Activated naive CD4-positive, alpha-beta T cell treated with anti-CD3 and anti-CD28 coated beads for 36 hours (primary cell): Measurements from ENCODE around the gene PRKRA. TPM values are rescaled to one million over a fixed set of nuclear protein-coding genes. Genes with fewer than 3 reads are reported as not detected.

Source experiments
- CTCF ChIA-PET: fragments of 350-600 bp; sonication (Branson Sonifier 250); formaldehyde crosslinking; loops from one replicate; lab custom pipeline; 2021; ENCODE audit warnings: antibody characterized with exemption; lab: Charles Lee
- DNase-seq: peaks from one replicate; pipeline ENCODE4 v3.0.0-alpha.2; 2020
- H3K27ac Mint-ChIP-seq: one replicate; pipeline ENCODE4 v1.8.0; 2021; ENCODE audit warnings: mild to moderate bottlenecking, mixed read lengths
- H3K27me3 Mint-ChIP-seq: one replicate; pipeline ENCODE4 v1.8.0; 2021; ENCODE audit warnings: low read depth, mixed read lengths
- H3K36me3 Mint-ChIP-seq: one replicate; pipeline ENCODE4 v1.8.0; 2021; ENCODE audit warnings: low read depth, mixed read lengths
- H3K4me1 Mint-ChIP-seq: one replicate; pipeline ENCODE4 v1.8.0; 2021; ENCODE audit warnings: low read depth, mixed read lengths
- H3K4me3 Mint-ChIP-seq: one replicate; pipeline ENCODE4 v1.8.0; 2021; ENCODE audit warnings: mild to moderate bottlenecking, moderate library complexity, mixed read lengths
- H3K9me3 Mint-ChIP-seq: one replicate; pipeline ENCODE4 v1.8.0; 2021; ENCODE audit warnings: mixed read lengths
- intact Hi-C: fragments of 100-400 bp; cut with micrococcal nuclease; formaldehyde crosslinking; loops from one replicate; pipeline ENCODE4 v1.15.1; 2023
- total RNA-seq, 2 experiments: library from RNA; stranded (reverse); gene quantifications; one replicate each; pipeline ENCODE4 v1.2.3, GENCODE V29; 2021

The PRKRA gene
- 10 to 100 TPM; 78.2 to 82.9 TPM for total RNA-seq

- peaks cover 27% of the 10 kb centered on the region for H3K4me1 Mint-ChIP-seq
- H3K36me3 Mint-ChIP-seq = peaks cover 24% of the 10 kb centered on the region
- no peaks in the 10 kb centered on the region for H3K27me3 Mint-ChIP-seq
- peak; percentile 96 for DNase-seq
- H3K27ac Mint-ChIP-seq = peak within 1 kb of the TSS; percentile 97
- H3K4me3 Mint-ChIP-seq = peak within 1 kb of the TSS; percentile 91
- CTCF ChIA-PET = interaction anchor here (0.5 to 1.2 kb wide), 4 partner anchors 31 to 1286 kb away, joined by 3 to 4 read pairs (median 3); no protein-coding TSS in a partner anchor
- intact Hi-C loops = loop anchor here (1.0 to 10.0 kb wide), 10 partner anchors 27 to 1556 kb away; partner anchors contain the start of genes CWC22, FKBP7, HNRNPA3 and OSBPL6
- no peaks in the 10 kb centered on the region for H3K9me3 Mint-ChIP-seq
Measured at GRCh38 chr2:178450774-178451525, at the start of gene PRKRA, which contains the start of gene PJVK. Gene PRKRA, minus strand, starts transcription at chr2:178451175. Its CDS starts 145 bp downstream, at chr2:178451030. Gene PJVK, plus strand, starts transcription at chr2:178451378. Its CDS starts 2,032 bp downstream, at chr2:178453410.

- Mint-ChIP-seq H3K36me3 (peaks cover 35% of the 10 kb centered on the region), H3K27ac (no peak overlapping the region), H3K9me3 (no peaks in the 10 kb centered on the region), H3K4me3 (no peak overlapping the region), H3K4me1 (no peaks in the 10 kb centered on the region), H3K27me3 (no peaks in the 10 kb centered on the region)
- CTCF ChIA-PET = interaction anchor here (1.0 kb wide), 1 partner anchor 50 kb away, joined by 3 read pairs; no protein-coding TSS in a partner anchor
- intact Hi-C loops = no loop called here
- DNase-seq = no peak
Measured at GRCh38 chr2:178499640-178500039, 48.7 kb upstream of the PRKRA start.

GRCh38 chr2:178498137-178498536, 47.2 kb upstream of the PRKRA start:
- Mint-ChIP-seq H3K36me3 (peaks cover 39% of the 10 kb centered on the region), H3K4me3 (no peak overlapping the region), H3K27me3 (no peaks in the 10 kb centered on the region), H3K4me1 (no peaks in the 10 kb centered on the region), H3K27ac (no peak overlapping the region), H3K9me3 (no peaks in the 10 kb centered on the region)
- DNase-seq = no peak
- intact Hi-C loops = no loop called here
- CTCF ChIA-PET = interaction anchor here (0.6 to 1.1 kb wide), 2 partner anchors 17 to 386 kb away, joined by 3 read pairs; partner anchors contain the start of gene RBM45

- no peak overlapping the region for H3K4me3 Mint-ChIP-seq
- intact Hi-C loops = no loop called here
- DNase-seq = no peak
- H3K4me1 Mint-ChIP-seq = no peaks in the 10 kb centered on the region
- no peaks in the 10 kb centered on the region for H3K27me3 Mint-ChIP-seq
- no peak overlapping the region for H3K27ac Mint-ChIP-seq
- H3K9me3 Mint-ChIP-seq = no peaks in the 10 kb centered on the region
- CTCF ChIA-PET = interaction anchor here (1.0 to 1.8 kb wide), 2 partner anchors 13 to 90 kb away, joined by 4 to 6 read pairs; no protein-coding TSS in a partner anchor
- peaks cover 35% of the 10 kb centered on the region for H3K36me3 Mint-ChIP-seq
Measured at GRCh38 chr2:178496049-178496448, 45.1 kb upstream of the PRKRA start.

GRCh38 chr2:178491612-178492011, 40.6 kb upstream of the PRKRA start:
- no peak overlapping the region for H3K27ac Mint-ChIP-seq
- H3K27me3 Mint-ChIP-seq = no peaks in the 10 kb centered on the region
- intact Hi-C loops = no loop called here
- H3K36me3 Mint-ChIP-seq = peaks cover 40% of the 10 kb centered on the region
- peaks cover 9% of the 10 kb centered on the region for H3K4me1 Mint-ChIP-seq
- no peaks in the 10 kb centered on the region for H3K9me3 Mint-ChIP-seq
- CTCF ChIA-PET = no interaction called here
- H3K4me3 Mint-ChIP-seq = no peak overlapping the region
- DNase-seq = no peak

- no peak overlapping the region for H3K4me3 Mint-ChIP-seq
Measured at GRCh38 chr2:178485356-178485755, 34.4 kb upstream of the PRKRA start.

GRCh38 chr2:178484245-178485041, 33.5 kb upstream of the PRKRA start:
- CTCF ChIA-PET = interaction anchor here (0.7 kb wide), 1 partner anchor 21 kb away, joined by 4 read pairs; no protein-coding TSS in a partner anchor
- no peaks in the 10 kb centered on the region for H3K27me3 Mint-ChIP-seq
- no peak for DNase-seq

More at GRCh38 chr2:178485356-178485755, 34.4 kb upstream of the PRKRA start:
- no peak for DNase-seq
- no peak overlapping the region for H3K27ac Mint-ChIP-seq
- H3K4me1 Mint-ChIP-seq = peaks cover 35% of the 10 kb centered on the region
- H3K36me3 Mint-ChIP-seq = peaks cover 23% of the 10 kb centered on the region
- H3K9me3 Mint-ChIP-seq = no peaks in the 10 kb centered on the region
- CTCF ChIA-PET = interaction anchor here (0.7 kb wide), 1 partner anchor 20 kb away, joined by 4 read pairs; no protein-coding TSS in a partner anchor
- no peaks in the 10 kb centered on the region for H3K27me3 Mint-ChIP-seq
- intact Hi-C loops = no loop called here

GRCh38 chr2:178482437-178482836, 31.5 kb upstream of the PRKRA start:
- Mint-ChIP-seq H3K4me1 (peaks cover 39% of the 10 kb centered on the region), H3K4me3 (peak overlapping the region; percentile 44), H3K36me3 (peaks cover 14% of the 10 kb centered on the region), H3K27ac (no peak overlapping the region), H3K27me3 (no peaks in the 10 kb centered on the region), H3K9me3 (no peaks in the 10 kb centered on the region)
- CTCF ChIA-PET = interaction anchor here (0.5 to 1.9 kb wide), 7 partner anchors 13 to 1318 kb away, joined by 3 to 7 read pairs (median 4); partner anchors contain the start of genes PJVK, PRKRA and RBM45
- DNase-seq = peak; percentile 13
- intact Hi-C loops = no loop called here

More at GRCh38 chr2:178484245-178485041, 33.5 kb upstream of the PRKRA start:
- Mint-ChIP-seq H3K4me3 (no peak overlapping the region), H3K9me3 (no peaks in the 10 kb centered on the region), H3K36me3 (peaks cover 16% of the 10 kb centered on the region), H3K27ac (no peak overlapping the region), H3K4me1 (peaks cover 39% of the 10 kb centered on the region)
- intact Hi-C loops = no loop called here

GRCh38 chr2:178480227-178481181, 29.5 kb upstream of the PRKRA start, which contains the start of gene PLEKHA3:
Gene PLEKHA3, plus strand, starts transcription at chr2:178480457. Its CDS starts 413 bp downstream, at chr2:178480870.
- intact Hi-C loops = loop anchor here (1.0 kb wide), 1 partner anchor 286 kb away; the partner anchor contains the start of gene OSBPL6
- Mint-ChIP-seq H3K27ac (peak within 1 kb of the TSS; percentile 95), H3K4me1 (peaks cover 46% of the 10 kb centered on the region), H3K4me3 (peak within 1 kb of the TSS; percentile 96), H3K27me3 (no peaks in the 10 kb centered on the region), H3K36me3 (peaks cover 6% of the 10 kb centered on the region), H3K9me3 (no peaks in the 10 kb centered on the region)
- peak; percentile 80 for DNase-seq
- CTCF ChIA-PET = interaction anchor here (0.8 to 1.9 kb wide), 3 partner anchors 12 to 42 kb away, joined by 3 to 7 read pairs (median 3); no protein-coding TSS in a partner anchor

GRCh38 chr2:178479758-178480226, 28.8 kb upstream of the PRKRA start:
- Mint-ChIP-seq H3K4me1 (peaks cover 46% of the 10 kb centered on the region), H3K36me3 (peaks cover 5% of the 10 kb centered on the region), H3K9me3 (no peaks in the 10 kb centered on the region), H3K4me3 (peak overlapping the region; percentile 96), H3K27ac (no peak overlapping the region), H3K27me3 (no peaks in the 10 kb centered on the region)
- DNase-seq = no peak
- CTCF ChIA-PET = interaction anchor here (0.8 to 1.4 kb wide), 2 partner anchors 13 to 43 kb away, joined by 3 read pairs; no protein-coding TSS in a partner anchor
- intact Hi-C loops = loop anchor here (1.0 to 10.0 kb wide), 7 partner anchors 44 to 1525 kb away; partner anchors contain the start of gene CWC22
